B cell (primary cell): ENCODE measurements around the gene KRTAP5-1.

Experiments used
- CTCF ChIP-seq: fragments of 200-600 bp; IDR thresholded peaks from one replicate; pipeline ENCODE4 v1.8.0; 2022; ENCODE audit warnings: antibody characterized with exemption, mild to moderate bottlenecking
- EZH2 ChIP-seq: IDR thresholded peaks from 2 replicates; pipeline ENCODE4 v1.6.1; 2012; ENCODE audit warnings: borderline replicate concordance, low read depth, mild to moderate bottlenecking, moderate library complexity, low read length; ENCODE audit not compliant: insufficient read depth, poor library complexity, severe bottlenecking

GRCh38 chr11:1557051-1557884 is 27.8 kb downstream of the KRTAP5-1 start:
- TF ChIP-seq EZH2 (no peak), CTCF (no peak)
